ENCODE data around the gene CENPQ. TPM values are rescaled to one million over a fixed set of nuclear protein-coding genes. Genes with fewer than 3 reads are reported as not detected.

Gene CENPQ
- total RNA-seq, 1 experiment from 2014 or later = 9.7 TPM

- Histone ChIP-seq H3K79me2 (ENCODE audit: low read length) (no peaks in the 10 kb centered on the region), H3K4me3 (ENCODE audit: low read length) (peak overlapping the region; percentile 49), H3K9me3 (ENCODE audit: low read length) (no peaks in the 10 kb centered on the region), H3K27ac (ENCODE audit: low read length) (peak overlapping the region; percentile 98), H3K9ac (ENCODE audit: low read length) (peak overlapping the region; percentile 91), H3K9me2 (replicated peaks; ENCODE audit: low read length) (no peaks in the 10 kb centered on the region), H4K20me1 (ENCODE audit: low read length) (no peaks in the 10 kb centered on the region), H3K4me1 (ENCODE audit: insufficient read depth, low read length) (peaks cover 24% of the 10 kb centered on the region), H2AFZ (ENCODE audit: low read length) (peak overlapping the region; percentile 23; the same call in 1 of the 2 replicates), H3K27me3 (ENCODE audit: low read length) (no peaks in the 10 kb centered on the region), H3F3A (ENCODE audit: low read length, unreplicated experiment) (peaks cover 6% of the 10 kb centered on the region), H3K4me2 (ENCODE audit: low read length) (peak overlapping the region; percentile 77), H3K36me3 (ENCODE audit: low read depth, low read length) (no peaks in the 10 kb centered on the region)
- CTCF ChIA-PET = interaction anchor here (0.5 to 1.1 kb wide), 5 partner anchors 9 to 587 kb away, joined by 3 to 7 read pairs (median 6); no protein-coding TSS in a partner anchor
- intact Hi-C loops (cut with micrococcal nuclease) = loop anchor here (1.0 to 2.0 kb wide), 2 partner anchors 9 to 16 kb away; partner anchors contain the start of gene C6orf141
- POLR2A ChIA-PET (ENCODE audit: unreplicated experiment) = interaction anchor here (0.7 to 1.4 kb wide), 3 partner anchors 9 to 13 kb away, joined by 6 to 13 read pairs (median 9); partner anchors contain the start of gene C6orf141
- BruUV-seq (replicated peaks) = no TSS peak
- peak; percentile 94 for DNase-seq
- TF ChIP-seq EZH2phosphoT487 (IDR thresholded peaks at IDR 0.05; ENCODE audit: borderline replicate concordance, low read length) (no peak), CTCF (conservative IDR thresholded peaks at IDR 0.05; ENCODE audit: low read depth, low read length) (no peak), EZH2 (IDR thresholded peaks at IDR 0.05; ENCODE audit: low read length, unreplicated experiment) (no peak)
- peak; percentile 83 for ATAC-seq
Observed at GRCh38 chr6:49541210-49541724, 78.1 kb downstream of the CENPQ start.

- Histone ChIP-seq H3K27ac (ENCODE audit: low read length) (peak overlapping the region; percentile 98), H3K36me3 (ENCODE audit: low read depth, low read length) (no peaks in the 10 kb centered on the region), H3F3A (ENCODE audit: low read length, unreplicated experiment) (peaks cover 6% of the 10 kb centered on the region), H2AFZ (ENCODE audit: low read length) (peak overlapping the region; percentile 23; the same call in 1 of the 2 replicates), H3K4me2 (ENCODE audit: low read length) (peak overlapping the region; percentile 77), H3K9me3 (ENCODE audit: low read length) (no peaks in the 10 kb centered on the region), H3K4me1 (ENCODE audit: insufficient read depth, low read length) (peaks cover 24% of the 10 kb centered on the region), H3K9ac (ENCODE audit: low read length) (peak overlapping the region; percentile 91), H3K27me3 (ENCODE audit: low read length) (no peaks in the 10 kb centered on the region), H3K9me2 (replicated peaks; ENCODE audit: low read length) (no peaks in the 10 kb centered on the region), H3K79me2 (ENCODE audit: low read length) (no peaks in the 10 kb centered on the region), H3K4me3 (ENCODE audit: low read length) (peak overlapping the region; percentile 49), H4K20me1 (ENCODE audit: low read length) (no peaks in the 10 kb centered on the region)
- DNase-seq (peak; percentile 49), ATAC-seq (peak; percentile 55)
- intact Hi-C loops (cut with micrococcal nuclease) = loop anchor here (1.0 to 2.0 kb wide), 2 partner anchors 8 to 15 kb away; partner anchors contain the start of gene C6orf141
- no TSS peak for BruUV-seq (replicated peaks)
- ChIA-PET CTCF (interaction anchor here (0.5 to 1.1 kb wide), 3 partner anchors 9 to 27 kb away, joined by 6 to 7 read pairs (median 7); no protein-coding TSS in a partner anchor), POLR2A (ENCODE audit: unreplicated experiment) (interaction anchor here (0.9 to 1.4 kb wide), 2 partner anchors 9 to 11 kb away, joined by 6 to 13 read pairs; partner anchors contain the start of gene C6orf141)
- TF ChIP-seq CTCF (conservative IDR thresholded peaks at IDR 0.05; ENCODE audit: low read depth, low read length) (no peak), EZH2 (IDR thresholded peaks at IDR 0.05; ENCODE audit: low read length, unreplicated experiment) (no peak), EZH2phosphoT487 (IDR thresholded peaks at IDR 0.05; ENCODE audit: borderline replicate concordance, low read length) (no peak)
Observed at GRCh38 chr6:49541936-49542335, 78.8 kb downstream of the CENPQ start.

Other genes starting within 250 kb of the CENPQ start
- 3.7 and 4.5 TPM in 2 replicates for gene MMUT, start 117 bp upstream of the CENPQ start, total RNA-seq (2014; rRNA removed)
- not detected in 2 replicates for gene GLYATL3, start 36.6 kb downstream of the CENPQ start, total RNA-seq (2014; rRNA removed)
- gene C6orf141, start 87.3 kb downstream of the CENPQ start, total RNA-seq (2014; rRNA removed) = 43.8 and 49.4 TPM in 2 replicates
- gene RHAG, start 173.5 kb downstream of the CENPQ start, total RNA-seq (2014; rRNA removed) = not detected in 2 replicates